ENCODE measurements around the gene RAP2C.

Gene RAP2C

GRCh38 chrX:132219343-132219768 is at the start of gene RAP2C:
Gene RAP2C (minus strand): TSS chrX:132219447. CDS start chrX:132217268, 2,179 bp downstream.
- peaks cover 13% of the 10 kb centered on the region for H3K36me3 Mint-ChIP-seq (ENCODE audit: low read depth)
- H3K9me3 Mint-ChIP-seq, result no peaks in the 10 kb centered on the region
- H3K4me3 Mint-ChIP-seq, result peak within 1 kb of the TSS; percentile 79

GRCh38 chrX:132267392-132267791 is 48.1 kb upstream of the RAP2C start:
- no peaks in the 10 kb centered on the region for H3K27me3 Mint-ChIP-seq
- H3K4me3 Mint-ChIP-seq, result no peak overlapping the region
- intact Hi-C loops (cut with micrococcal nuclease), result no loop called here
- H3K36me3 Mint-ChIP-seq (ENCODE audit: low read depth), result no peaks in the 10 kb centered on the region
- no peak overlapping the region for H3K27ac Mint-ChIP-seq
- H3K4me1 Mint-ChIP-seq (ENCODE audit: low read depth), result no peaks in the 10 kb centered on the region
- no peaks in the 10 kb centered on the region for H3K9me3 Mint-ChIP-seq

More at GRCh38 chrX:132219343-132219768, at the start of gene RAP2C:
- H3K27ac Mint-ChIP-seq, result peak within 1 kb of the TSS; percentile 90
- intact Hi-C loops (cut with micrococcal nuclease), result loop anchor here (2.0 to 5.0 kb wide), 3 partner anchors 127 to 387 kb away; partner anchors contain the start of gene STK26
- peaks cover 13% of the 10 kb centered on the region for H3K4me1 Mint-ChIP-seq (ENCODE audit: low read depth)
- no peaks in the 10 kb centered on the region for H3K27me3 Mint-ChIP-seq

GRCh38 chrX:132266583-132267355 is 47.5 kb upstream of the RAP2C start:
- Mint-ChIP-seq H3K36me3 (ENCODE audit: low read depth) (no peaks in the 10 kb centered on the region), H3K4me1 (ENCODE audit: low read depth) (no peaks in the 10 kb centered on the region), H3K4me3 (no peak overlapping the region), H3K9me3 (no peaks in the 10 kb centered on the region), H3K27ac (no peak overlapping the region), H3K27me3 (no peaks in the 10 kb centered on the region)
- intact Hi-C loops (cut with micrococcal nuclease), result no loop called here

- no peaks in the 10 kb centered on the region for H3K36me3 Mint-ChIP-seq (ENCODE audit: low read depth)
- no peaks in the 10 kb centered on the region for H3K4me1 Mint-ChIP-seq (ENCODE audit: low read depth)
- no peak overlapping the region for H3K27ac Mint-ChIP-seq
- intact Hi-C loops (cut with micrococcal nuclease), result no loop called here
- no peaks in the 10 kb centered on the region for H3K9me3 Mint-ChIP-seq
- no peaks in the 10 kb centered on the region for H3K27me3 Mint-ChIP-seq
- no peak overlapping the region for H3K4me3 Mint-ChIP-seq
Observed at GRCh38 chrX:132263127-132263526, 43.9 kb upstream of the RAP2C start.

- Mint-ChIP-seq H3K4me1 (ENCODE audit: low read depth) (no peaks in the 10 kb centered on the region), H3K4me3 (no peak overlapping the region), H3K27me3 (no peaks in the 10 kb centered on the region), H3K36me3 (ENCODE audit: low read depth) (no peaks in the 10 kb centered on the region), H3K9me3 (no peaks in the 10 kb centered on the region), H3K27ac (no peak overlapping the region)
- intact Hi-C loops (cut with micrococcal nuclease), result no loop called here
Observed at GRCh38 chrX:132258509-132258908, 39.3 kb upstream of the RAP2C start.

- H3K4me1 Mint-ChIP-seq (ENCODE audit: low read depth), result no peaks in the 10 kb centered on the region
- intact Hi-C loops (cut with micrococcal nuclease), result no loop called here
- no peaks in the 10 kb centered on the region for H3K27me3 Mint-ChIP-seq
- no peak overlapping the region for H3K4me3 Mint-ChIP-seq
- no peaks in the 10 kb centered on the region for H3K36me3 Mint-ChIP-seq (ENCODE audit: low read depth)
- no peaks in the 10 kb centered on the region for H3K9me3 Mint-ChIP-seq
- no peak overlapping the region for H3K27ac Mint-ChIP-seq
Observed at GRCh38 chrX:132257116-132257515, 37.9 kb upstream of the RAP2C start.

- intact Hi-C loops (cut with micrococcal nuclease), result no loop called here
- Mint-ChIP-seq H3K4me1 (ENCODE audit: low read depth) (no peaks in the 10 kb centered on the region), H3K27me3 (no peaks in the 10 kb centered on the region), H3K27ac (no peak overlapping the region), H3K4me3 (no peak overlapping the region), H3K36me3 (ENCODE audit: low read depth) (no peaks in the 10 kb centered on the region), H3K9me3 (peaks cover 5% of the 10 kb centered on the region)
Observed at GRCh38 chrX:132236121-132236520, 16.9 kb upstream of the RAP2C start.

GRCh38 chrX:132235488-132235887 is 16.2 kb upstream of the RAP2C start:
- Mint-ChIP-seq H3K9me3 (no peaks in the 10 kb centered on the region), H3K4me3 (no peak overlapping the region), H3K36me3 (ENCODE audit: low read depth) (no peaks in the 10 kb centered on the region), H3K27me3 (no peaks in the 10 kb centered on the region), H3K27ac (no peak overlapping the region), H3K4me1 (ENCODE audit: low read depth) (no peaks in the 10 kb centered on the region)
- intact Hi-C loops (cut with micrococcal nuclease), result no loop called here

- intact Hi-C loops (cut with micrococcal nuclease), result no loop called here
- Mint-ChIP-seq H3K4me3 (no peak overlapping the region), H3K9me3 (no peaks in the 10 kb centered on the region), H3K36me3 (ENCODE audit: low read depth) (no peaks in the 10 kb centered on the region), H3K4me1 (ENCODE audit: low read depth) (no peaks in the 10 kb centered on the region), H3K27ac (no peak overlapping the region), H3K27me3 (no peaks in the 10 kb centered on the region)
Observed at GRCh38 chrX:132231587-132231986, 12.3 kb upstream of the RAP2C start.

GRCh38 chrX:132227383-132228112 is 8.3 kb upstream of the RAP2C start:
- Mint-ChIP-seq H3K4me1 (ENCODE audit: low read depth) (no peaks in the 10 kb centered on the region), H3K27me3 (no peaks in the 10 kb centered on the region), H3K9me3 (no peaks in the 10 kb centered on the region), H3K36me3 (ENCODE audit: low read depth) (no peaks in the 10 kb centered on the region), H3K27ac (no peak overlapping the region), H3K4me3 (no peak overlapping the region)
- intact Hi-C loops (cut with micrococcal nuclease), result loop anchor here (2.0 to 10.0 kb wide), 3 partner anchors 237 to 405 kb away; no protein-coding TSS in a partner anchor

GRCh38 chrX:132226169-132226568 is 6.9 kb upstream of the RAP2C start:
- intact Hi-C loops (cut with micrococcal nuclease), result loop anchor here (2.0 to 10.0 kb wide), 3 partner anchors 239 to 406 kb away; no protein-coding TSS in a partner anchor
- Mint-ChIP-seq H3K27me3 (no peaks in the 10 kb centered on the region), H3K4me1 (ENCODE audit: low read depth) (no peaks in the 10 kb centered on the region), H3K9me3 (no peaks in the 10 kb centered on the region), H3K27ac (no peak overlapping the region), H3K4me3 (no peak overlapping the region), H3K36me3 (ENCODE audit: low read depth) (no peaks in the 10 kb centered on the region)

- peak overlapping the region; percentile 90 for H3K27ac Mint-ChIP-seq
- intact Hi-C loops (cut with micrococcal nuclease), result loop anchor here (2.0 to 5.0 kb wide), 3 partner anchors 125 to 386 kb away; partner anchors contain the start of gene STK26
- peaks cover 19% of the 10 kb centered on the region for H3K36me3 Mint-ChIP-seq (ENCODE audit: low read depth)
- no peaks in the 10 kb centered on the region for H3K27me3 Mint-ChIP-seq
- peak overlapping the region; percentile 79 for H3K4me3 Mint-ChIP-seq
- H3K9me3 Mint-ChIP-seq, result no peaks in the 10 kb centered on the region
- peaks cover 17% of the 10 kb centered on the region for H3K4me1 Mint-ChIP-seq (ENCODE audit: low read depth)
Observed at GRCh38 chrX:132218100-132218812, 991 bp downstream of the RAP2C start.

- Mint-ChIP-seq H3K27me3 (no peaks in the 10 kb centered on the region), H3K27ac (peak overlapping the region; percentile 90), H3K9me3 (no peaks in the 10 kb centered on the region), H3K4me3 (peak overlapping the region; percentile 79), H3K36me3 (ENCODE audit: low read depth) (peaks cover 19% of the 10 kb centered on the region), H3K4me1 (ENCODE audit: low read depth) (peaks cover 17% of the 10 kb centered on the region)
- intact Hi-C loops (cut with micrococcal nuclease), result loop anchor here (2.0 to 5.0 kb wide), 4 partner anchors 125 to 401 kb away; partner anchors contain the start of gene STK26
Observed at GRCh38 chrX:132217203-132218073, 1.8 kb downstream of the RAP2C start.
